CD4-positive, alpha-beta T cell (primary cell): ENCODE measurements around the gene INPP5A. TPM values are rescaled to one million over a fixed set of nuclear protein-coding genes. Genes with fewer than 3 reads are reported as not detected.

ENCODE experiments used
- ATAC-seq: fragments of 200-7000 bp; cut with Tn5 transposase; one replicate; pipeline ENCODE4 v1.10.0; 2022; ENCODE audit warnings: mild to moderate bottlenecking; ENCODE audit not compliant: poor library complexity
- CTCF ChIA-PET: fragments of 350-600 bp; sonication (Branson Sonifier 250); formaldehyde crosslinking; loops from one replicate; lab custom pipeline; 2021; ENCODE audit warnings: antibody characterized with exemption, inconsistent platforms; lab: Charles Lee
- POLR2A ChIA-PET: fragments of 350-600 bp; sonication (Branson Sonifier 250); formaldehyde crosslinking; loops from one replicate; lab custom pipeline; 2021; ENCODE audit warnings: antibody characterized with exemption, inconsistent platforms; lab: Charles Lee
- DNase-seq, 14 experiments: peaks; one replicate each; pipeline ENCODE4 v3.0.0-alpha.2; 2013 to 2020; ENCODE audit warnings: mixed read lengths in 2 of 14
- H3K27ac ChIP-seq, 2 donors: one replicate each; pipeline versions ENCODE4 v1.5.1 to v1.7.0; 2013; ENCODE audit warnings: low read length in 2 of 2, low read depth in 1 of 2, mild to moderate bottlenecking in 1 of 2
- H3K27me3 ChIP-seq, 2 experiments: 1 replicate in 1 of 2; 2 replicates in 1 of 2; pipeline versions ENCODE4 v1.6.1 to v1.7.0; 2013; ENCODE audit warnings: low read length in 2 of 2, control low read depth in 1 of 2, mild to moderate bottlenecking in 1 of 2, moderate library complexity in 1 of 2; ENCODE audit not compliant: insufficient read depth in 2 of 2, control insufficient read depth in 1 of 2
- H3K36me3 ChIP-seq: one replicate; pipeline ENCODE4 v1.6.1; 2013; ENCODE audit warnings: low read length, control low read depth; ENCODE audit not compliant: insufficient read depth
- H3K4me1 ChIP-seq: one replicate; pipeline ENCODE4 v1.6.1; 2013; ENCODE audit warnings: low read length, control low read depth; ENCODE audit not compliant: insufficient read depth
- H3K4me3 ChIP-seq: one replicate; pipeline ENCODE4 v1.5.1; 2013; ENCODE audit warnings: mild to moderate bottlenecking, low read length, moderate library complexity
- H3K9me3 ChIP-seq, 2 experiments: 1 replicate in 1 of 2; 2 replicates in 1 of 2; pipeline versions ENCODE4 v1.6.1 to v1.7.0; 2013; ENCODE audit warnings: low read length in 2 of 2, mild to moderate bottlenecking in 2 of 2, control low read depth in 1 of 2, moderate library complexity in 1 of 2; ENCODE audit not compliant: control insufficient read depth in 1 of 2, insufficient read depth in 1 of 2
- H3K27ac Mint-ChIP-seq: one replicate; pipeline ENCODE4 v1.8.0; 2020; ENCODE audit warnings: mixed read lengths
- H3K27me3 Mint-ChIP-seq: one replicate; pipeline ENCODE4 v1.8.0; 2021; ENCODE audit warnings: mixed read lengths
- H3K36me3 Mint-ChIP-seq: one replicate; pipeline ENCODE4 v1.8.0; 2021; ENCODE audit warnings: low read depth, mixed read lengths
- H3K4me1 Mint-ChIP-seq: one replicate; pipeline ENCODE4 v1.8.0; 2021; ENCODE audit warnings: low read depth, mixed read lengths
- H3K4me3 Mint-ChIP-seq: one replicate; pipeline ENCODE4 v1.8.0; 2020; ENCODE audit warnings: mild to moderate bottlenecking, mixed read lengths
- H3K9me3 Mint-ChIP-seq: one replicate; pipeline ENCODE4 v1.8.0; 2020; ENCODE audit warnings: mixed read lengths
- intact Hi-C, 2 experiments: fragments of 100-400 bp; cut with DNase I in 1 of 2; cut with micrococcal nuclease in 1 of 2; formaldehyde crosslinking; loops; one replicate each; pipeline versions ENCODE4 v1.15.1 to v1.9.0; 2023 to 2025; cut with DNase I, micrococcal nuclease
- total RNA-seq, 174 experiments: library from RNA in 2 of 174; stranded (reverse) in 2 of 174; gene quantifications; one replicate each; pipeline ENCODE4 v1.2.3 and lab custom pipeline; 2021 to 2026
- TF ChIP-seq, protein P1 (sequence below): fragments of 200-600 bp; IDR thresholded peaks from one replicate; pipeline ENCODE4 v1.8.0; 2022; ENCODE audit warnings: antibody characterized with exemption, mild to moderate bottlenecking

The INPP5A gene
- total RNA-seq, 2 experiments from 2014 or later: 22.0 to 24.8 TPM

DNA sequence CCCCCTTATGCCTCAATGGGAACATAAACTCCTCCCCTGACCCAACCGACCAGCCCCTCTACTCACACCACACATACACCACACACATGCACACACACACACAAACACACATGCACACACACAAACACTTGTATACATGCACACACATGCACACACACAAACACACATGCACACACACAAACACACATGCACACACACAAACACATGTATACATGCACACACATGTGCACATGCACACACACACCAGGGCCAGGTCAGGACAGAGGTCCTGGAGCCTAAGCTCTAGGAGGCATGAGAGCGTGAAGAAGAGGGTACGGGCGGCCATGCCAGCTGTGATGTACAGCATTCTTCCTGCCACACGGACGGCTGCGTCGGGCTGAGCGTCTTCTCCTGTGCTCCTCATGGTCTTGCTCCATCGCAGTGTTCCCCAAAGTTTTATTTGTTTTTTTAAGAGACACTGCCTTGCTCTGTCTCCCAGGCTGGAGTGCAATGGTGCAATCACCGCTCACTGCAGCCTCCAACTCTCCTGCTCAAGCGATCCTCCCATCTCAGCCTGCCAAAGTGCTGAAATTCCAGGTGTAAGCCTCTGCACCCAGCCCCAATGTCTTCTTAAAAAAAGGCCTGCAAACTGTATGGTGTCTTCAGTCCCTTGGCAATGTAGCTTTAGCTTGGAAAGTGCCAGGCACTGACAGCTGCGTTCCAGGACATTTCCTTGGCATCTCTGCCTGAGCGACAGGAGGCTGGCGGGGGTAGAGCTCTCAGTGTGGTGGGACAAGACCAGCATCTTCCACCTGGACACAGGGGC, 38.8 kb upstream of the INPP5A start:
- intact Hi-C loops: no loop called here
- ChIA-PET CTCF (no interaction called here), POLR2A (no interaction called here)
- TF ChIP-seq, protein P1, sequence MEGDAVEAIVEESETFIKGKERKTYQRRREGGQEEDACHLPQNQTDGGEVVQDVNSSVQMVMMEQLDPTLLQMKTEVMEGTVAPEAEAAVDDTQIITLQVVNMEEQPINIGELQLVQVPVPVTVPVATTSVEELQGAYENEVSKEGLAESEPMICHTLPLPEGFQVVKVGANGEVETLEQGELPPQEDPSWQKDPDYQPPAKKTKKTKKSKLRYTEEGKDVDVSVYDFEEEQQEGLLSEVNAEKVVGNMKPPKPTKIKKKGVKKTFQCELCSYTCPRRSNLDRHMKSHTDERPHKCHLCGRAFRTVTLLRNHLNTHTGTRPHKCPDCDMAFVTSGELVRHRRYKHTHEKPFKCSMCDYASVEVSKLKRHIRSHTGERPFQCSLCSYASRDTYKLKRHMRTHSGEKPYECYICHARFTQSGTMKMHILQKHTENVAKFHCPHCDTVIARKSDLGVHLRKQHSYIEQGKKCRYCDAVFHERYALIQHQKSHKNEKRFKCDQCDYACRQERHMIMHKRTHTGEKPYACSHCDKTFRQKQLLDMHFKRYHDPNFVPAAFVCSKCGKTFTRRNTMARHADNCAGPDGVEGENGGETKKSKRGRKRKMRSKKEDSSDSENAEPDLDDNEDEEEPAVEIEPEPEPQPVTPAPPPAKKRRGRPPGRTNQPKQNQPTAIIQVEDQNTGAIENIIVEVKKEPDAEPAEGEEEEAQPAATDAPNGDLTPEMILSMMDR: no peak
- Histone ChIP-seq H3K9me3 (no peaks in the 10 kb centered on the region), H3K4me1 (no peaks in the 10 kb centered on the region), H3K4me3 (no peak overlapping the region), H3K36me3 (no peaks in the 10 kb centered on the region), H3K27ac (no peak overlapping the region), H3K27me3 (peaks cover 0 to 6% of the 10 kb centered on the region in 2 experiments)
- Mint-ChIP-seq H3K36me3 (no peaks in the 10 kb centered on the region), H3K4me3 (no peak overlapping the region), H3K27ac (no peak overlapping the region), H3K27me3 (no peaks in the 10 kb centered on the region), H3K4me1 (no peaks in the 10 kb centered on the region), H3K9me3 (no peaks in the 10 kb centered on the region)
- ATAC-seq (no peak), DNase-seq (peak in 1 of 14 experiments; percentile 17)

DNA sequence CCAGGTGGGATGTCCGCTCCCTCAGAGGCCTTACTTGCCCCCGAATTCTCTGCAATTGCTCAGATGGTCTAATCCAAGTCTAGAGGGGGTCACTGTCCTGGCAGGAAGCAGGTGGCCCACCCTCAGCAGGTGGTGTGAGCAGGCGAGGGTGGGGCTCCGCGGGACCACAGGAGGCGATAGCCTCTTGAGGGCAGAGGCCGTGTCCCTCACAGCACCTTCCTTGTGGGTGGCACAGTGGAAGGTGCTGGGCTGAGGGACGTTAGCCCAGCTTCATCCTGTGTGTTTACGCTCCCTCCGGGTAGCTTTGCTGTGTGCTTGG, 38.3 kb upstream of the INPP5A start:
- Mint-ChIP-seq H3K27ac (no peak overlapping the region), H3K4me3 (no peak overlapping the region), H3K4me1 (no peaks in the 10 kb centered on the region), H3K36me3 (no peaks in the 10 kb centered on the region), H3K27me3 (no peaks in the 10 kb centered on the region), H3K9me3 (no peaks in the 10 kb centered on the region)
- H3K4me1 ChIP-seq: no peaks in the 10 kb centered on the region
- TF ChIP-seq, protein P1: no peak
- ChIA-PET POLR2A (no interaction called here), CTCF (no interaction called here)
- H3K36me3 ChIP-seq: no peaks in the 10 kb centered on the region
- DNase-seq: no peak
- no peak overlapping the region for H3K4me3 ChIP-seq
- intact Hi-C loops: no loop called here
- no peak for ATAC-seq
- H3K27me3 ChIP-seq: peaks cover 0 to 6% of the 10 kb centered on the region in 2 experiments
- no peak overlapping the region for H3K27ac ChIP-seq
- no peaks in the 10 kb centered on the region for H3K9me3 ChIP-seq

DNA sequence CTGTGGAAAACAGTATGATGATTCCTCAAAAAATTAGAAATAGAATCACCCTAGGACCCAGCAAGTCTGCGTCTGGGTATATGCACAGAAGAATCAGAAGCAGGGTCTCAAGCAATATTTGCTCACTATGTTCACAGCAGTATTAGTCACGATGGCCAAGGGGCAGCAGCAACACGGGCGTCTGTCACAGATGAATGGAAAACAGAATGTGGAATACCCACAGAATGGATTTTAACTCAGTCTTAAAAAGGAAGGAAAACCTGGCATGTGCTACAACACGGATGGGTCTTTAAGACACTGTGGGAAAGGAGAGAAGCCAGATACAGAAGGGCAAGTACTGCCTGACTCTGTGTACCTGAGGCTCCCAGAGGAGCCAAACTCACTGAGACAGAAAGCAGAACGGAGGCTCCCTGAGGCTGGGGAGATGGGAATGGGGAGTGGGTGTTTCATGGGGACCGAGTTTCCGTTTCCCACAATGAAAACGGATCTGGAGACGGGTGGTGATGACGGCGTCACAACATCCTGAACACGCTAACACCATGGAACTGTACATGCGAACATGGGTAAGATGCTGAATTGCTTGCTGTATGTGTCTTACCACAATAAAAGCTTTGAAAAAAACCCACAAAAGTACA, 36.7 kb upstream of the INPP5A start:
- Mint-ChIP-seq H3K4me1 (no peaks in the 10 kb centered on the region), H3K4me3 (no peak overlapping the region), H3K36me3 (no peaks in the 10 kb centered on the region), H3K27me3 (no peaks in the 10 kb centered on the region), H3K9me3 (no peaks in the 10 kb centered on the region), H3K27ac (no peak overlapping the region)
- intact Hi-C loops: no loop called here
- ChIA-PET CTCF (no interaction called here), POLR2A (no interaction called here)
- H3K27me3 ChIP-seq: peaks cover 0 to 6% of the 10 kb centered on the region in 2 experiments
- TF ChIP-seq, protein P1: no peak
- no peaks in the 10 kb centered on the region for H3K36me3 ChIP-seq
- no peaks in the 10 kb centered on the region for H3K4me1 ChIP-seq
- H3K9me3 ChIP-seq: no peaks in the 10 kb centered on the region
- H3K27ac ChIP-seq: no peak overlapping the region
- ATAC-seq (no peak), DNase-seq (no peak)
- H3K4me3 ChIP-seq: no peak overlapping the region
